ENCODE results near the gene SRRM4.

The SRRM4 gene

GRCh38 chr12:119206348-119207062, 225.2 kb downstream of the SRRM4 start:
- DNase-seq: no peak

- DNase-seq: no peak
Measured at GRCh38 chr12:119207063-119207560, 225.8 kb downstream of the SRRM4 start.

GRCh38 chr12:119208626-119209061, 227.3 kb downstream of the SRRM4 start:
- no peak for DNase-seq

- no peak for DNase-seq
Measured at GRCh38 chr12:119211884-119212283, 230.5 kb downstream of the SRRM4 start.

Data from CD4-positive, alpha-beta T cell treated with Interleukin-12 subunit alpha and Interleukin-12 subunit beta, for 1 hour (primary cell).